MM.1S (cell line): ENCODE measurements around the gene PAFAH1B1.
"Not testable (repeated sequence)": the region's sequence is repeated elsewhere in the genome, so short reads cannot be mapped to it uniquely, and the experiment has no call there.

Experiments used
- DNase-seq: peaks from one replicate; pipeline ENCODE4 v3.0.0-alpha.2; 2015
- H2AFZ ChIP-seq: fragments of 300-600 bp; sonication (generic); 2 replicates; pipeline ENCODE4 v1.6.0; 2016; ENCODE audit warnings: antibody characterized with exemption, low read length
- H3F3A ChIP-seq: fragments of 300-600 bp; sonication (generic); 2 replicates; pipeline ENCODE4 v1.6.1; 2016; ENCODE audit warnings: mild to moderate bottlenecking, antibody characterized with exemption, low read length, moderate library complexity, mixed read lengths; ENCODE audit not compliant: insufficient read depth
- H3K27ac ChIP-seq: fragments of 300-600 bp; sonication (generic); 2 replicates; pipeline ENCODE4 v1.5.1; 2016; ENCODE audit warnings: mild to moderate bottlenecking, low read length
- H3K27me3 ChIP-seq: fragments of 300-600 bp; sonication (generic); replicated peaks from 2 replicates; pipeline ENCODE4 v1.6.0; 2016; ENCODE audit warnings: low read length; ENCODE audit not compliant: insufficient read depth
- H3K36me3 ChIP-seq: fragments of 300-600 bp; sonication (generic); replicated peaks from 2 replicates; pipeline ENCODE4 v1.6.1; 2016; ENCODE audit warnings: mild to moderate bottlenecking, low read length, mixed read lengths; ENCODE audit not compliant: insufficient read depth
- H3K4me1 ChIP-seq: fragments of 300-600 bp; sonication (generic); 2 replicates; pipeline ENCODE4 v1.6.1; 2016; ENCODE audit warnings: low read length, mixed read lengths
- H3K4me2 ChIP-seq: fragments of 300-600 bp; sonication (generic); 2 replicates; pipeline ENCODE4 v1.6.0; 2016; ENCODE audit warnings: low read depth, low read length
- H3K4me3 ChIP-seq: fragments of 300-600 bp; sonication (generic); 2 replicates; pipeline ENCODE4 v1.5.1; 2016; ENCODE audit warnings: low read length, mixed read lengths
- H3K79me2 ChIP-seq: fragments of 300-600 bp; sonication (generic); 2 replicates; pipeline ENCODE4 v1.6.1; 2016; ENCODE audit warnings: mixed run types, low read length, mixed read lengths
- H3K9ac ChIP-seq: fragments of 300-600 bp; sonication (generic); 2 replicates; pipeline ENCODE4 v1.6.1; 2016; ENCODE audit warnings: low read length, mixed read lengths
- H3K9me2 ChIP-seq: fragments of 300-600 bp; sonication (generic); replicated peaks from 2 replicates; pipeline ENCODE4 v1.6.1; 2016; ENCODE audit warnings: mild to moderate bottlenecking, low read length, mixed read lengths; ENCODE audit not compliant: insufficient read depth
- H3K9me3 ChIP-seq: fragments of 300-600 bp; sonication (generic); replicated peaks from 2 replicates; pipeline ENCODE4 v1.6.1; 2016; ENCODE audit warnings: mild to moderate bottlenecking, low read length, mixed read lengths; ENCODE audit not compliant: insufficient read depth
- H4K20me1 ChIP-seq: fragments of 300-600 bp; sonication (generic); 2 replicates; pipeline ENCODE4 v1.6.1; 2016; ENCODE audit warnings: mild to moderate bottlenecking, low read length, moderate library complexity, mixed read lengths; ENCODE audit not compliant: insufficient read depth
- CTCF ChIP-seq: fragments of 300-600 bp; sonication (generic); IDR thresholded peaks from 2 replicates; pipeline ENCODE4 v1.5.1; 2016; ENCODE audit warnings: antibody characterized with exemption, low read length, mixed read lengths
- EZH2 ChIP-seq: fragments of 300-600 bp; sonication (generic); optimal IDR thresholded peaks from 2 replicates; pipeline ENCODE3; 2017; ENCODE audit warnings: low read depth, mild to moderate bottlenecking, antibody characterized with exemption, low read length, mixed read lengths
- EZH2phosphoT487 ChIP-seq: fragments of 300-600 bp; sonication (generic); IDR thresholded peaks from 2 replicates; pipeline ENCODE4 v1.6.1; 2018; ENCODE audit warnings: antibody characterized with exemption, low read length

PAFAH1B1 gene

DNA sequence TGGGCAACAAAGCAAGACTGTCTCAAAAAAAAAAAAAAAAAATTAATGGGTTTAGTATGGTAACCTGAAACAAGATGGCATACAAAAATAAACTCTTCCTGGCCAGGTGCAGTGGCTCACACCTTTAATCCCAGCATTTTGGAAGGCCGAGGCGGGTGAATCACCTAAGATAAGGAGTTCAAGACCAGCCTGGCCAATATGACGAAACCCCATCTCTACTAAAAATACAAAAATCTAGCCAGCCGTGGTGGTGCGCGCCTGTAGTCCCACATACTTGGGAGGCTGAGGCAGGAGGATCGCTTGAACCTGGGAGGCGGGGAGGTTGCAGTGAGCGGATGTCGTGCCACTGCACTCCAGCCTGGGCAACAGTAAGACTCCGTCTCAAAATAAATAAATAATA is 55.7 kb downstream of the PAFAH1B1 start:
- no peak overlapping the region for H2AFZ ChIP-seq
- peaks cover 81% of the 10 kb centered on the region for H3K79me2 ChIP-seq
- DNase-seq: no peak
- H3K4me3 ChIP-seq: no peak overlapping the region
- H3K27ac ChIP-seq: no peak overlapping the region
- H3K9ac ChIP-seq: no peak overlapping the region
- no peaks in the 10 kb centered on the region for H3K4me1 ChIP-seq
- no peak overlapping the region for H3K4me2 ChIP-seq
- H3K9me2 ChIP-seq: no peaks in the 10 kb centered on the region
- no peaks in the 10 kb centered on the region for H3F3A ChIP-seq
- no peaks in the 10 kb centered on the region; the same call in 1 of the 2 replicates for H3K36me3 ChIP-seq
- TF ChIP-seq EZH2: no peak
- TF ChIP-seq CTCF: no peak
- TF ChIP-seq EZH2phosphoT487: no peak
- H3K9me3 ChIP-seq: no peaks in the 10 kb centered on the region
- no peaks in the 10 kb centered on the region for H3K27me3 ChIP-seq
- H4K20me1 ChIP-seq: 0 out of 2 replicates have a peak, but pooled peaks cover 5% of the 10 kb centered on the region

GRCh38 chr17:2652911-2653310 is 59.5 kb downstream of the PAFAH1B1 start:
- H3K9me2 ChIP-seq, H3K4me1 ChIP-seq, H3K4me2 ChIP-seq, H3K27ac ChIP-seq, H3K9me3 ChIP-seq, DNase-seq, H2AFZ ChIP-seq, H3K36me3 ChIP-seq, H3K4me3 ChIP-seq, H3K27me3 ChIP-seq, H3K9ac ChIP-seq, H3F3A ChIP-seq: not testable (repeated sequence)
- Histone ChIP-seq H3K79me2 (peaks cover 90% of the 10 kb centered on the region), H4K20me1 (peaks cover 11% of the 10 kb centered on the region; the same call in 1 of the 2 replicates)

DNA sequence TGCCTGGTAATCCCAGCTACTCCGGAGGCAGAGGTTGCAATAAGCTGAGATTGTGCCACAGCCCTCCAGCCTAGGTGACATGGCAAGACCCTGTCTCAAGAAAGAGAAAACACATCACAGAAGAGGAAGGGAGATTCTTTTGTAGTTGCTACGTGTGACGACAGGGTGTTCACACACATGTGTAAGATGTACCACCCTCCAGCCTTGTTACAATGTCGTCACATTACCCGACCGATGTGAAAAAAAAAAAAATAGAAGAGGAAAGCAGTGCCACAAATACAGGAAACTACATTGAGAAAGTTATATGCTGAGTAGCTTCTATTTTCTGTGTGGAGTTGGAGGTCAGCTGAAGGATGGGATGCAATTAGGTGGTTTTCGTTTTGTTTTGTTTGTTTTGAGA is 62.1 kb downstream of the PAFAH1B1 start:
- Histone ChIP-seq H3K27ac (no peak overlapping the region), H3F3A (no peaks in the 10 kb centered on the region), H3K9me2 (no peaks in the 10 kb centered on the region), H3K36me3 (no peaks in the 10 kb centered on the region), H3K27me3 (no peaks in the 10 kb centered on the region), H3K9ac (no peak overlapping the region), H3K9me3 (no peaks in the 10 kb centered on the region), H2AFZ (no peak overlapping the region), H3K4me1 (no peaks in the 10 kb centered on the region), H4K20me1 (peaks cover 19% of the 10 kb centered on the region; the same call in 1 of the 2 replicates), H3K4me2 (no peak overlapping the region), H3K4me3 (no peak overlapping the region), H3K79me2 (peaks cover 90% of the 10 kb centered on the region)
- no peak for TF ChIP-seq EZH2
- TF ChIP-seq EZH2phosphoT487: no peak
- TF ChIP-seq CTCF: no peak
- no peak for DNase-seq

DNA sequence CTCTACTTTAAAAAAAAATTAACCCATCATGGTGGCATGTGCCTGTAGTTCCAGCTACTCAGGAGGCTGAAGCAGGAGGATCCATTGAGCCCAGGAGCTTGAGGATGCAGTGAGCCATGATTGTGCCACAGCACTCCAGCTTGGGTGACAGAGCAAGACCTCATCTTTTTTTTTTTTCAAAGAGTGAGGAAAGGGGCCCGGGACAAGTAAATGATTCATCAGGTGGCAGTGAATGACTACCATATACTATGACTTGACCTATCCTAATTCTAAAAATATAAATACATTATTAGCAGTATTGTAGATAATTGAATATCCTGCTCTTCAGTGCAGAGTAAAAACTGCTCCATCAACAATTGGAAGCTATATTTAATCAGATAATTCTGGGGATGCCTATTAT is 62.8 kb downstream of the PAFAH1B1 start:
- TF ChIP-seq EZH2 (no peak), EZH2phosphoT487 (no peak), CTCF (no peak)
- peaks cover 90% of the 10 kb centered on the region for H3K79me2 ChIP-seq
- no peaks in the 10 kb centered on the region for H3K9me3 ChIP-seq
- peaks cover 14% of the 10 kb centered on the region; the same call in 1 of the 2 replicates for H4K20me1 ChIP-seq
- no peak overlapping the region for H3K4me3 ChIP-seq
- no peak for DNase-seq
- no peaks in the 10 kb centered on the region for H3K4me1 ChIP-seq
- H3K4me2 ChIP-seq: no peak overlapping the region
- no peak overlapping the region for H3K27ac ChIP-seq
- no peak overlapping the region for H2AFZ ChIP-seq
- no peaks in the 10 kb centered on the region for H3K36me3 ChIP-seq
- H3K9ac ChIP-seq: no peak overlapping the region
- no peaks in the 10 kb centered on the region for H3K9me2 ChIP-seq
- no peaks in the 10 kb centered on the region for H3F3A ChIP-seq
- no peaks in the 10 kb centered on the region for H3K27me3 ChIP-seq

- H3K27me3 ChIP-seq, H3K4me3 ChIP-seq, H3K9me3 ChIP-seq, H3K27ac ChIP-seq, H3K9me2 ChIP-seq, DNase-seq, H3K4me2 ChIP-seq, H3K4me1 ChIP-seq, H3F3A ChIP-seq, H3K36me3 ChIP-seq, H2AFZ ChIP-seq, H3K9ac ChIP-seq: not testable (repeated sequence)
- peaks cover 14% of the 10 kb centered on the region; the same call in 1 of the 2 replicates for H4K20me1 ChIP-seq
- peaks cover 99% of the 10 kb centered on the region for H3K79me2 ChIP-seq
Observed at GRCh38 chr17:2659337-2659736, 65.9 kb downstream of the PAFAH1B1 start.

DNA sequence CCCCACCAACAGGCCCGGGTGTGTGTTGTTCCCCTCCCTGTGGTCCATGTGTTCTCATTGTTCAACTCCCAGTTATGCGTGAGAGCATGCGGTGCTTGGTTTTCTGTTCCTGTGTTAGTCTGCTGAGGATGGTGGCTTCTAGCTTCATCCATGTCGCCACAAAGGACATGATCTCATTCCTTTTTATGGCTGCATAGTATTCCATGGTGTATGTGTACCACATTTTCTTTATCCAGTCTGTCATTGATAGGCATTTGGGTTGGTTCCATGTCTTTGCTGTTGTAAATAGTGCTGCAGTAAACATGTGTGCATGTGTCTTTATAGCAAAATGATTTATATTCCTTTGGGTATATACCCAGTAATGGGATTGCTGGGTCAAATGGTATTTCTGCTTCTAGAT is 67.0 kb downstream of the PAFAH1B1 start:
- not testable (repeated sequence) for DNase-seq, H3K9me3 ChIP-seq, H3K9ac ChIP-seq, H3K9me2 ChIP-seq, H3K36me3 ChIP-seq, H2AFZ ChIP-seq, H3F3A ChIP-seq, H3K4me2 ChIP-seq, H3K27me3 ChIP-seq, H3K4me3 ChIP-seq, H3K4me1 ChIP-seq, H3K27ac ChIP-seq
- Histone ChIP-seq H4K20me1 (peaks cover 19% of the 10 kb centered on the region), H3K79me2 (peaks cover 99% of the 10 kb centered on the region)
